ENCODE data around the gene ANKRD22.

Gene ANKRD22

GRCh38 chr10:88851706-88852105 is at the start of gene ANKRD22:
Gene ANKRD22 (minus strand): TSS chr10:88851844. CDS start chr10:88851607, 237 bp downstream.
- Histone ChIP-seq H3K36me3 (ENCODE audit: control insufficient read depth, insufficient read depth, low read length, severe bottlenecking) (no peaks in the 10 kb centered on the region), H3K27me3 (replicated peaks; ENCODE audit: control insufficient read depth, insufficient read depth, low read length) (no peaks in the 10 kb centered on the region), H3K9me3 (ENCODE audit: control insufficient read depth, low read length) (peaks cover under 1% of the 10 kb centered on the region), H3K4me1 (ENCODE audit: control insufficient read depth, insufficient read depth, low read length) (peaks cover 29% of the 10 kb centered on the region), H3K9ac (ENCODE audit: low read length) (no peak within 1 kb of the TSS), H3K4me3 (ENCODE audit: low read length) (no peak within 1 kb of the TSS)
- peak; percentile 53 for DNase-seq (ENCODE audit: low read depth)

GRCh38 chr10:88899886-88900285 is 48.2 kb upstream of the ANKRD22 start:
- H3K9me3 ChIP-seq (ENCODE audit: control insufficient read depth, low read length), result no peaks in the 10 kb centered on the region
- H3K9ac ChIP-seq (ENCODE audit: low read length), result no peak overlapping the region
- H3K4me1 ChIP-seq (ENCODE audit: control insufficient read depth, insufficient read depth, low read length), result peaks cover 51% of the 10 kb centered on the region
- no peak overlapping the region for H3K4me3 ChIP-seq (ENCODE audit: low read length)
- peaks cover 6% of the 10 kb centered on the region for H3K36me3 ChIP-seq (ENCODE audit: control insufficient read depth, insufficient read depth, low read length, severe bottlenecking)
- no peaks in the 10 kb centered on the region for H3K27me3 ChIP-seq (replicated peaks; ENCODE audit: control insufficient read depth, insufficient read depth, low read length)
- no peak for DNase-seq (ENCODE audit: low read depth)

- Histone ChIP-seq H3K4me3 (ENCODE audit: low read length) (no peak overlapping the region), H3K27me3 (replicated peaks; ENCODE audit: control insufficient read depth, insufficient read depth, low read length) (no peaks in the 10 kb centered on the region), H3K4me1 (ENCODE audit: control insufficient read depth, insufficient read depth, low read length) (peaks cover 63% of the 10 kb centered on the region), H3K9ac (ENCODE audit: low read length) (no peak overlapping the region), H3K9me3 (ENCODE audit: control insufficient read depth, low read length) (no peaks in the 10 kb centered on the region), H3K36me3 (ENCODE audit: control insufficient read depth, insufficient read depth, low read length, severe bottlenecking) (peaks cover under 1% of the 10 kb centered on the region)
- no peak for DNase-seq (ENCODE audit: low read depth)
Measured at GRCh38 chr10:88898727-88899126, 47.1 kb upstream of the ANKRD22 start.

- H3K36me3 ChIP-seq (ENCODE audit: control insufficient read depth, insufficient read depth, low read length, severe bottlenecking), result no peaks in the 10 kb centered on the region
- no peaks in the 10 kb centered on the region for H3K27me3 ChIP-seq (replicated peaks; ENCODE audit: control insufficient read depth, insufficient read depth, low read length)
- peaks cover 74% of the 10 kb centered on the region for H3K4me1 ChIP-seq (ENCODE audit: control insufficient read depth, insufficient read depth, low read length)
- DNase-seq (ENCODE audit: low read depth), result no peak
- no peaks in the 10 kb centered on the region for H3K9me3 ChIP-seq (ENCODE audit: control insufficient read depth, low read length)
- peak overlapping the region; percentile 80 for H3K9ac ChIP-seq (ENCODE audit: low read length)
- H3K4me3 ChIP-seq (ENCODE audit: low read length), result peak overlapping the region; percentile 60
Measured at GRCh38 chr10:88896994-88897853, 45.6 kb upstream of the ANKRD22 start.

- no peaks in the 10 kb centered on the region for H3K9me3 ChIP-seq (ENCODE audit: control insufficient read depth, low read length)
- H3K4me3 ChIP-seq (ENCODE audit: low read length), result peak overlapping the region; percentile 60
- H3K36me3 ChIP-seq (ENCODE audit: control insufficient read depth, insufficient read depth, low read length, severe bottlenecking), result no peaks in the 10 kb centered on the region
- peaks cover 73% of the 10 kb centered on the region for H3K4me1 ChIP-seq (ENCODE audit: control insufficient read depth, insufficient read depth, low read length)
- H3K9ac ChIP-seq (ENCODE audit: low read length), result peak overlapping the region; percentile 80
- DNase-seq (ENCODE audit: low read depth), result no peak
- no peaks in the 10 kb centered on the region for H3K27me3 ChIP-seq (replicated peaks; ENCODE audit: control insufficient read depth, insufficient read depth, low read length)
Measured at GRCh38 chr10:88896372-88896993, 44.8 kb upstream of the ANKRD22 start.

GRCh38 chr10:88895250-88895649 is 43.6 kb upstream of the ANKRD22 start:
- Histone ChIP-seq H3K4me3 (ENCODE audit: low read length) (no peak overlapping the region), H3K36me3 (ENCODE audit: control insufficient read depth, insufficient read depth, low read length, severe bottlenecking) (no peaks in the 10 kb centered on the region), H3K4me1 (ENCODE audit: control insufficient read depth, insufficient read depth, low read length) (peaks cover 85% of the 10 kb centered on the region), H3K27me3 (replicated peaks; ENCODE audit: control insufficient read depth, insufficient read depth, low read length) (no peaks in the 10 kb centered on the region), H3K9ac (ENCODE audit: low read length) (no peak overlapping the region), H3K9me3 (ENCODE audit: control insufficient read depth, low read length) (no peaks in the 10 kb centered on the region)
- DNase-seq (ENCODE audit: low read depth), result no peak

GRCh38 chr10:88893611-88894010 is 42.0 kb upstream of the ANKRD22 start:
- Histone ChIP-seq H3K4me3 (ENCODE audit: low read length) (peak overlapping the region; percentile 64), H3K9ac (ENCODE audit: low read length) (peak overlapping the region; percentile 75), H3K9me3 (ENCODE audit: control insufficient read depth, low read length) (no peaks in the 10 kb centered on the region), H3K36me3 (ENCODE audit: control insufficient read depth, insufficient read depth, low read length, severe bottlenecking) (no peaks in the 10 kb centered on the region), H3K27me3 (replicated peaks; ENCODE audit: control insufficient read depth, insufficient read depth, low read length) (no peaks in the 10 kb centered on the region), H3K4me1 (ENCODE audit: control insufficient read depth, insufficient read depth, low read length) (peaks cover 95% of the 10 kb centered on the region)
- no peak for DNase-seq (ENCODE audit: low read depth)

- no peak overlapping the region for H3K4me3 ChIP-seq (ENCODE audit: low read length)
- DNase-seq (ENCODE audit: low read depth), result peak; percentile 54
- H3K9ac ChIP-seq (ENCODE audit: low read length), result peak overlapping the region; percentile 30
- H3K4me1 ChIP-seq (ENCODE audit: control insufficient read depth, insufficient read depth, low read length), result peaks cover 84% of the 10 kb centered on the region
- no peaks in the 10 kb centered on the region for H3K27me3 ChIP-seq (replicated peaks; ENCODE audit: control insufficient read depth, insufficient read depth, low read length)
- H3K9me3 ChIP-seq (ENCODE audit: control insufficient read depth, low read length), result no peaks in the 10 kb centered on the region
- H3K36me3 ChIP-seq (ENCODE audit: control insufficient read depth, insufficient read depth, low read length, severe bottlenecking), result no peaks in the 10 kb centered on the region
Measured at GRCh38 chr10:88892222-88892967, 40.8 kb upstream of the ANKRD22 start.

- H3K4me3 ChIP-seq (ENCODE audit: low read length), result no peak overlapping the region
- no peaks in the 10 kb centered on the region for H3K27me3 ChIP-seq (replicated peaks; ENCODE audit: control insufficient read depth, insufficient read depth, low read length)
Measured at GRCh38 chr10:88890681-88891381, 39.2 kb upstream of the ANKRD22 start.

GRCh38 chr10:88889559-88890337 is 38.1 kb upstream of the ANKRD22 start:
- H3K4me1 ChIP-seq (ENCODE audit: control insufficient read depth, insufficient read depth, low read length), result peaks cover 57% of the 10 kb centered on the region
- no peaks in the 10 kb centered on the region for H3K27me3 ChIP-seq (replicated peaks; ENCODE audit: control insufficient read depth, insufficient read depth, low read length)
- no peaks in the 10 kb centered on the region for H3K36me3 ChIP-seq (ENCODE audit: control insufficient read depth, insufficient read depth, low read length, severe bottlenecking)
- no peak overlapping the region for H3K4me3 ChIP-seq (ENCODE audit: low read length)
- H3K9me3 ChIP-seq (ENCODE audit: control insufficient read depth, low read length), result no peaks in the 10 kb centered on the region
- H3K9ac ChIP-seq (ENCODE audit: low read length), result no peak overlapping the region
- no peak for DNase-seq (ENCODE audit: low read depth)

More at GRCh38 chr10:88890681-88891381, 39.2 kb upstream of the ANKRD22 start:
- peaks cover 68% of the 10 kb centered on the region for H3K4me1 ChIP-seq (ENCODE audit: control insufficient read depth, insufficient read depth, low read length)
- peak; percentile 57 for DNase-seq (ENCODE audit: low read depth)
- H3K36me3 ChIP-seq (ENCODE audit: control insufficient read depth, insufficient read depth, low read length, severe bottlenecking), result no peaks in the 10 kb centered on the region
- no peak overlapping the region for H3K9ac ChIP-seq (ENCODE audit: low read length)
- H3K9me3 ChIP-seq (ENCODE audit: control insufficient read depth, low read length), result no peaks in the 10 kb centered on the region

All from adipocyte (in vitro differentiated cells).